Skeletal muscle satellite cell (primary cell): ENCODE measurements around the gene OPN4.

Experiments
- H3K27me3 ChIP-seq: 2 replicates; pipeline ENCODE4 v1.7.0; 2013; ENCODE audit warnings: low read length; ENCODE audit not compliant: control insufficient read depth, insufficient read depth
- H3K36me3 ChIP-seq: 2 replicates; pipeline ENCODE4 v1.7.0; 2013; ENCODE audit warnings: mild to moderate bottlenecking, control low read depth, low read length; ENCODE audit not compliant: insufficient read depth
- H3K4me1 ChIP-seq: 2 replicates; pipeline ENCODE4 v1.7.0; 2013; ENCODE audit warnings: low read length; ENCODE audit not compliant: control insufficient read depth, insufficient read depth
- H3K4me2 ChIP-seq: 2 replicates; pipeline ENCODE4 v1.7.0; 2013; ENCODE audit warnings: mild to moderate bottlenecking, low read length
- H3K4me3 ChIP-seq: 2 replicates; pipeline ENCODE4 v1.7.0; 2013; ENCODE audit warnings: low read length
- H3K9ac ChIP-seq: 2 replicates; pipeline ENCODE4 v1.7.0; 2013; ENCODE audit warnings: mild to moderate bottlenecking, low read depth, low read length, moderate library complexity
- H3K9me3 ChIP-seq: replicated peaks from 2 replicates; pipeline ENCODE4 v1.7.0; 2013; ENCODE audit warnings: mild to moderate bottlenecking, control low read depth, low read length

OPN4 gene

GRCh38 chr10:86657396-86658011 lies 3.2 kb downstream of the OPN4 start:
- H3K4me3 ChIP-seq = no peak overlapping the region
- H3K4me1 ChIP-seq = peaks cover 12% of the 10 kb centered on the region
- H3K27me3 ChIP-seq = no peaks in the 10 kb centered on the region
- H3K9me3 ChIP-seq = no peaks in the 10 kb centered on the region
- no peak overlapping the region for H3K9ac ChIP-seq
- H3K36me3 ChIP-seq = no peaks in the 10 kb centered on the region
- H3K4me2 ChIP-seq = peak overlapping the region; percentile 31

- Histone ChIP-seq H3K27me3 (no peaks in the 10 kb centered on the region), H3K4me3 (no peak overlapping the region), H3K9ac (no peak overlapping the region), H3K36me3 (no peaks in the 10 kb centered on the region), H3K9me3 (no peaks in the 10 kb centered on the region), H3K4me1 (peaks cover 12% of the 10 kb centered on the region), H3K4me2 (no peak overlapping the region)
Measured at GRCh38 chr10:86658261-86658741, 4.0 kb downstream of the OPN4 start.

GRCh38 chr10:86658751-86659150 lies 4.4 kb downstream of the OPN4 start:
- H3K9me3 ChIP-seq = no peaks in the 10 kb centered on the region

GRCh38 chr10:86659161-86659691 lies 4.9 kb downstream of the OPN4 start:
- Histone ChIP-seq H3K4me1 (peaks cover 14% of the 10 kb centered on the region), H3K36me3 (no peaks in the 10 kb centered on the region), H3K9me3 (no peaks in the 10 kb centered on the region), H3K9ac (no peak overlapping the region), H3K27me3 (no peaks in the 10 kb centered on the region), H3K4me3 (no peak overlapping the region), H3K4me2 (no peak overlapping the region)

More at GRCh38 chr10:86658751-86659150, 4.4 kb downstream of the OPN4 start:
- H3K27me3 ChIP-seq = no peaks in the 10 kb centered on the region
- no peak overlapping the region for H3K9ac ChIP-seq
- no peaks in the 10 kb centered on the region for H3K36me3 ChIP-seq
- H3K4me2 ChIP-seq = no peak overlapping the region
- H3K4me1 ChIP-seq = peaks cover 12% of the 10 kb centered on the region
- H3K4me3 ChIP-seq = no peak overlapping the region

- Histone ChIP-seq H3K9ac (no peak overlapping the region), H3K9me3 (no peaks in the 10 kb centered on the region), H3K27me3 (no peaks in the 10 kb centered on the region), H3K36me3 (no peaks in the 10 kb centered on the region), H3K4me3 (no peak overlapping the region), H3K4me1 (peaks cover 21% of the 10 kb centered on the region), H3K4me2 (no peak overlapping the region)
Measured at GRCh38 chr10:86659721-86660453, 5.5 kb downstream of the OPN4 start.

- Histone ChIP-seq H3K36me3 (no peaks in the 10 kb centered on the region), H3K27me3 (no peaks in the 10 kb centered on the region), H3K4me2 (no peak overlapping the region), H3K4me3 (no peak overlapping the region), H3K9ac (no peak overlapping the region), H3K9me3 (no peaks in the 10 kb centered on the region), H3K4me1 (peaks cover 23% of the 10 kb centered on the region)
Measured at GRCh38 chr10:86661161-86662025, 7.0 kb downstream of the OPN4 start.

- Histone ChIP-seq H3K4me1 (peaks cover 18% of the 10 kb centered on the region), H3K4me2 (no peak overlapping the region), H3K36me3 (no peaks in the 10 kb centered on the region), H3K27me3 (no peaks in the 10 kb centered on the region), H3K9me3 (no peaks in the 10 kb centered on the region), H3K4me3 (no peak overlapping the region), H3K9ac (no peak overlapping the region)
Measured at GRCh38 chr10:86662186-86663045, 8.1 kb downstream of the OPN4 start.

- no peaks in the 10 kb centered on the region for H3K27me3 ChIP-seq
- no peak overlapping the region for H3K4me3 ChIP-seq
- no peak overlapping the region for H3K9ac ChIP-seq
- peaks cover 16% of the 10 kb centered on the region for H3K4me1 ChIP-seq
- no peaks in the 10 kb centered on the region for H3K9me3 ChIP-seq
- no peak overlapping the region for H3K4me2 ChIP-seq
- no peaks in the 10 kb centered on the region for H3K36me3 ChIP-seq
Measured at GRCh38 chr10:86663046-86663345, 8.6 kb downstream of the OPN4 start.

- Histone ChIP-seq H3K36me3 (no peaks in the 10 kb centered on the region), H3K4me1 (peaks cover 23% of the 10 kb centered on the region), H3K27me3 (no peaks in the 10 kb centered on the region), H3K4me3 (no peak overlapping the region), H3K4me2 (no peak overlapping the region), H3K9me3 (no peaks in the 10 kb centered on the region), H3K9ac (no peak overlapping the region)
Measured at GRCh38 chr10:86663576-86664339, 9.4 kb downstream of the OPN4 start.

GRCh38 chr10:86664341-86665217 lies 10.2 kb downstream of the OPN4 start:
- H3K9me3 ChIP-seq = no peaks in the 10 kb centered on the region
- H3K9ac ChIP-seq = no peak overlapping the region
- no peaks in the 10 kb centered on the region for H3K27me3 ChIP-seq
- H3K4me3 ChIP-seq = no peak overlapping the region
- H3K36me3 ChIP-seq = no peaks in the 10 kb centered on the region
- H3K4me1 ChIP-seq = peaks cover 27% of the 10 kb centered on the region
- H3K4me2 ChIP-seq = no peak overlapping the region
